GM23338 (cell line): ENCODE measurements around the gene CYP1A2.

Experiments
- CREB1 ChIP-seq: fragments of 250-450 bp; sonication (Bioruptor Pico); IDR thresholded peaks from 2 replicates; pipeline ENCODE4 v1.5.0; 2020; ENCODE audit warnings: low read depth, mild to moderate bottlenecking, moderate library complexity
- CTCF ChIP-seq, 2 experiments: fragments of 200-600 bp in 1 of 2; sonication (generic) in 1 of 2; conservative IDR thresholded peaks; 2 replicates each; pipeline versions ENCODE4 v1.5.1 to v1.6.1; 2016 to 2017; ENCODE audit warnings: antibody characterized with exemption in 2 of 2, low read depth in 2 of 2, mild to moderate bottlenecking in 2 of 2, moderate library complexity in 1 of 2
- EZH2 ChIP-seq: fragments of 200-600 bp; sonication (generic); IDR thresholded peaks from one replicate; pipeline ENCODE4 v1.8.0; 2017; ENCODE audit warnings: antibody characterized with exemption, mild to moderate bottlenecking, low read depth; ENCODE audit not compliant: unreplicated experiment
- EZH2phosphoT487 ChIP-seq: fragments of 200-600 bp; sonication (generic); IDR thresholded peaks from one replicate; pipeline ENCODE4 v1.8.1; 2018; ENCODE audit warnings: antibody characterized with exemption; ENCODE audit not compliant: unreplicated experiment
- POLR2AphosphoS5 ChIP-seq: IDR thresholded peaks from 2 replicates; pipeline ENCODE4 v1.6.1; 2016; ENCODE audit warnings: antibody characterized with exemption, low read depth
- REST ChIP-seq: IDR thresholded peaks from one replicate; pipeline ENCODE4 v1.6.1; 2018; ENCODE audit warnings: antibody characterized with exemption; ENCODE audit not compliant: unreplicated experiment
- ZNF114 ChIP-seq: fragments of 250-450 bp; sonication (Bioruptor Pico); IDR thresholded peaks from 2 replicates; pipeline ENCODE4 v1.5.0; 2020; ENCODE audit warnings: mild to moderate bottlenecking, moderate library complexity

- no peak for TF ChIP-seq CTCF (conservative IDR thresholded peaks at IDR 0.05; ENCODE audit: low read depth in 2 of 2)
- no peak for TF ChIP-seq REST
- TF ChIP-seq EZH2: no peak
- no peak for TF ChIP-seq POLR2AphosphoS5
- TF ChIP-seq CREB1 (CRISPR knock-in tag): no peak
- TF ChIP-seq EZH2phosphoT487: no peak
- TF ChIP-seq ZNF114 (CRISPR knock-in tag): no peak
Measured at GRCh38 chr15:74785194-74786032, 36.8 kb downstream of the CYP1A2 start.
